OCI-LY1 (cell line): ENCODE results near the gene IL4R.

Source experiments
- EZH2 ChIP-seq: fragments of 200-600 bp; sonication (generic), shearing (Covaris generic); IDR thresholded peaks from 2 replicates; pipeline ENCODE4 v1.8.0; 2017; ENCODE audit warnings: borderline replicate concordance, mixed run types, mild to moderate bottlenecking, antibody characterized with exemption, low read length, moderate library complexity, mixed read lengths
- TF ChIP-seq, protein P1 (sequence below): fragments of 200-600 bp; sonication (generic), shearing (Covaris generic); IDR thresholded peaks from 2 replicates; pipeline ENCODE4 v1.5.1; 2017; ENCODE audit warnings: mild to moderate bottlenecking, antibody characterized with exemption, low read length, moderate library complexity, mixed read lengths

GRCh38 chr16:27381236-27381635, 67.5 kb downstream of the IL4R start:
- TF ChIP-seq, protein P1, sequence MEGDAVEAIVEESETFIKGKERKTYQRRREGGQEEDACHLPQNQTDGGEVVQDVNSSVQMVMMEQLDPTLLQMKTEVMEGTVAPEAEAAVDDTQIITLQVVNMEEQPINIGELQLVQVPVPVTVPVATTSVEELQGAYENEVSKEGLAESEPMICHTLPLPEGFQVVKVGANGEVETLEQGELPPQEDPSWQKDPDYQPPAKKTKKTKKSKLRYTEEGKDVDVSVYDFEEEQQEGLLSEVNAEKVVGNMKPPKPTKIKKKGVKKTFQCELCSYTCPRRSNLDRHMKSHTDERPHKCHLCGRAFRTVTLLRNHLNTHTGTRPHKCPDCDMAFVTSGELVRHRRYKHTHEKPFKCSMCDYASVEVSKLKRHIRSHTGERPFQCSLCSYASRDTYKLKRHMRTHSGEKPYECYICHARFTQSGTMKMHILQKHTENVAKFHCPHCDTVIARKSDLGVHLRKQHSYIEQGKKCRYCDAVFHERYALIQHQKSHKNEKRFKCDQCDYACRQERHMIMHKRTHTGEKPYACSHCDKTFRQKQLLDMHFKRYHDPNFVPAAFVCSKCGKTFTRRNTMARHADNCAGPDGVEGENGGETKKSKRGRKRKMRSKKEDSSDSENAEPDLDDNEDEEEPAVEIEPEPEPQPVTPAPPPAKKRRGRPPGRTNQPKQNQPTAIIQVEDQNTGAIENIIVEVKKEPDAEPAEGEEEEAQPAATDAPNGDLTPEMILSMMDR: no peak
- no peak for TF ChIP-seq EZH2
